BJ (cell line): Measurements from ENCODE around the gene MBD5. TPM values are rescaled to one million over a fixed set of nuclear protein-coding genes. Genes with fewer than 3 reads are reported as not detected.

Experiments
- CTCF ChIA-PET: fragments of 350-600 bp; formaldehyde crosslinking; extraction: SDS; loops from one replicate; lab custom pipeline; 2021; ENCODE audit warnings: antibody characterized with exemption, inconsistent platforms; lab: Yijun Ruan, JAX
- POLR2A ChIA-PET: fragments of 300-600 bp; sonication (Branson Sonifier 250); formaldehyde crosslinking; extraction: SDS; loops from one replicate; lab custom pipeline; 2021; ENCODE audit warnings: antibody characterized with exemption; lab: Charles Lee
- DNase-seq: peaks from one replicate; pipeline ENCODE4 v3.0.0-alpha.2; 2011; ENCODE audit warnings: low read depth
- H3K27me3 ChIP-seq: 2 replicates; pipeline ENCODE4 v1.6.0; 2011; ENCODE audit warnings: low read length; ENCODE audit not compliant: control insufficient read depth, insufficient read depth
- H3K36me3 ChIP-seq: 2 replicates; pipeline ENCODE4 v1.5.1; 2011; ENCODE audit warnings: low read length; ENCODE audit not compliant: control insufficient read depth, insufficient read depth
- H3K4me3 ChIP-seq: 2 replicates; pipeline ENCODE4 v1.5.1; 2011; ENCODE audit warnings: low read depth, mild to moderate bottlenecking, control low read depth, low read length
- polyA plus RNA-seq: library from polyadenylated mRNA; depleted of rRNA; stranded (reverse); fragments of >200 nt; gene quantifications from 2 replicates; pipeline ENCODE4 v1.2.3, GENCODE V29; 2011
- TF ChIP-seq, protein P1 (sequence below): IDR thresholded peaks from 2 replicates; pipeline ENCODE4 v1.5.1; 2011; ENCODE audit warnings: low read depth, mild to moderate bottlenecking, control low read depth, inconsistent platforms, low read length, moderate library complexity; ENCODE audit not compliant: insufficient read depth

MBD5 gene
- polyA plus RNA-seq, 1 experiment = 20.4 TPM

DNA sequence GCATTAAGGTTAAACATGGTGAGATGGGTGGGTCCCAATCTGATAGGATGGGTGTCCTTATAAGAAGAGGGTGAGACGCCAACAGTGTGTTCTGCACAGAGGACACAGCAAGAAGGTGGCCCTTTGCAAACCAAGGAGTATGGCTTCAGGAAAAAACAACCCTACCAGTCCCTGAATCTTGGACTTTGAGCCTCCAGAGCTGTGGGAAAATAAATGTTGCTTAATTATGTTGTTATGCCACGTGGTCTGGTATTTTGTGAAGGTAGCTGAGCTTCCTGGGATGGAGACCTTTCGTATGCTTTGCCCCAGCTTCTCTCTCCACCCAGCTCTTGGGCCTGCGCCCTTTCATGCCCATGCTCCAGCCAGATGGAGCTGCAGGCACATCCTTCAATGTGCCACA is 509.5 kb downstream of the MBD5 start:
- Histone ChIP-seq H3K4me3 (no peak overlapping the region), H3K36me3 (no peaks in the 10 kb centered on the region), H3K27me3 (no peaks in the 10 kb centered on the region; the same call in 1 of the 2 replicates)
- TF ChIP-seq, protein P1, sequence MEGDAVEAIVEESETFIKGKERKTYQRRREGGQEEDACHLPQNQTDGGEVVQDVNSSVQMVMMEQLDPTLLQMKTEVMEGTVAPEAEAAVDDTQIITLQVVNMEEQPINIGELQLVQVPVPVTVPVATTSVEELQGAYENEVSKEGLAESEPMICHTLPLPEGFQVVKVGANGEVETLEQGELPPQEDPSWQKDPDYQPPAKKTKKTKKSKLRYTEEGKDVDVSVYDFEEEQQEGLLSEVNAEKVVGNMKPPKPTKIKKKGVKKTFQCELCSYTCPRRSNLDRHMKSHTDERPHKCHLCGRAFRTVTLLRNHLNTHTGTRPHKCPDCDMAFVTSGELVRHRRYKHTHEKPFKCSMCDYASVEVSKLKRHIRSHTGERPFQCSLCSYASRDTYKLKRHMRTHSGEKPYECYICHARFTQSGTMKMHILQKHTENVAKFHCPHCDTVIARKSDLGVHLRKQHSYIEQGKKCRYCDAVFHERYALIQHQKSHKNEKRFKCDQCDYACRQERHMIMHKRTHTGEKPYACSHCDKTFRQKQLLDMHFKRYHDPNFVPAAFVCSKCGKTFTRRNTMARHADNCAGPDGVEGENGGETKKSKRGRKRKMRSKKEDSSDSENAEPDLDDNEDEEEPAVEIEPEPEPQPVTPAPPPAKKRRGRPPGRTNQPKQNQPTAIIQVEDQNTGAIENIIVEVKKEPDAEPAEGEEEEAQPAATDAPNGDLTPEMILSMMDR = no peak
- POLR2A ChIA-PET = no interaction called here
- no peak for DNase-seq
- CTCF ChIA-PET = no interaction called here

DNA sequence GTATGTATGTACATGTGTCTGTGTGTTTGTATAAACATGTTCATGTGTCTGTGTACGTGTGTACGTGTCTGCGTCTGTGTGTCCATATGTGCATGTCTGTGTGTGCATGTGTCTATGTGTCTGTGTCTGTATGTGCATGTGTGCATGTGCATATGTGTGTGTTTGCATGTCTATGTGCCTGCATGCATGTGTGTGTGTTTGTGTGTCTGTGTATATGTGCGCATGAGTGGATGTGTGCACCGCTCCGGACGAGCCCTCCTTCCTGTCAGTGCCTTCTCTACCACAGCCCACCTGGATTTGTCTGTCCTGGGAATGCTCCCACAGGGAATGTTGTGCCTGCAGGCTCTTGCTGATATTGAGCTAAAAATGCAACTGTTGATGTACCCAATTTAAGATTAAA is 510.3 kb downstream of the MBD5 start:
- CTCF ChIA-PET = no interaction called here
- H3K36me3 ChIP-seq = no peaks in the 10 kb centered on the region
- TF ChIP-seq, protein P1 = no peak
- DNase-seq = no peak
- POLR2A ChIA-PET = no interaction called here
- H3K4me3 ChIP-seq = no peak overlapping the region
- no peaks in the 10 kb centered on the region; the same call in 1 of the 2 replicates for H3K27me3 ChIP-seq

DNA sequence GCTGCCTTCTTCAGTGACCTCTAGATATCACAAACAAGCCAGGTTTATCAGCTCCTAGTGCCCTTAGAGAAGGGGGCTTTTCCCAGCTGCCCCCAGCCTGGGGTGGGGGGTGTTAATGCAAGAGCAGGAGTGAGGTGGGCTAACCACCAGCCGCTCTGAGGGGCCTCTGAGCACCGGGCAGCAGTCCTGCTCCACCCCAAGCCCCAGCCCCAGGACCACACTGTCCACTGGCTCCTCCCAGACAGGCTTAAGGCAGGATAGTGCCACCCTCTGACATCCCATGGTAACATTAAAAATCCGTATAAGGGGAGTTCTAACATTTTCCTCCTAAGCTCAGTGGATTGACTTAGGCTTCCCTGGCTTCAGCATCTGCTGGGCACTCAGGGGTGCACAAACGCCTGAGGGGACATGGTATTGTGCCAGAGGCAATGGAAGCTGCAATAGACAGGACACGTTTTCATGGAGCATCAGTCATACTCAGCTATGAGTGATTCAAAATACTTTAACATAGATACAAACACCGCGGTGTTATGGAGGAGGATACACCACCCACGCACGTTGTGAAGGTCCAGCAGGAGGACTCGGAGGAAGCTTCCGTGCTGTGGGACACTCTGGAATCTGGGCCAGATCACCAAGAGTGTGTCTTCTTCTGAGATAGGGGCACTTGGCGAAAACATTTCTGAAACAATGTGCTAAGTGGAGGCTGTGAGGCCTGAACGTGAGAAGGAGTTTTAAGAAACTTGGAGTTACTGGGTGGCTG is 511.0 kb downstream of the MBD5 start:
- ChIA-PET POLR2A (no interaction called here), CTCF (no interaction called here)
- DNase-seq = no peak
- Histone ChIP-seq H3K4me3 (no peak overlapping the region), H3K36me3 (no peaks in the 10 kb centered on the region), H3K27me3 (no peaks in the 10 kb centered on the region; the same call in 1 of the 2 replicates)
- TF ChIP-seq, protein P1 = no peak

DNA sequence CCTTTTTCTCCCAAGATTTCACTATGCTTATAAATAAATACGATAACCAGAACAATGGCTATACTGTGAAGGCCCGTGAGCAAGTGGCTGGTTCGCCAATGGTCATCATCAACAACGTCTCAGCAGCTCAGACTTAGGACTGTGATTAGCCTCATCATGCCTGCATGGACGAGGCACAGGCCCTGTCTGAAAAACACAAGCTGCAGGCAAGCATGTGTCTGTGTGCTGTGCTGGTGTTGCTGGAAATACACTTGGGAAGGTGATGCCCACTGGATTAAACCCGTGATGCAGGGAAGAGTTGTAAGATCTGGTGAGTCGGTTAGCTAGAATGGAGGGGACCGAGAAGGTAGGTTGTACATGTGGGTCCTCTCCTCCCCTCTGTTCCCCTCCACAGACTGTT is 512.1 kb downstream of the MBD5 start:
- TF ChIP-seq, protein P1 = no peak
- Histone ChIP-seq H3K36me3 (no peaks in the 10 kb centered on the region), H3K4me3 (no peak overlapping the region), H3K27me3 (no peaks in the 10 kb centered on the region; the same call in none of the 2 replicates)
- ChIA-PET POLR2A (no interaction called here), CTCF (no interaction called here)
- no peak for DNase-seq

DNA sequence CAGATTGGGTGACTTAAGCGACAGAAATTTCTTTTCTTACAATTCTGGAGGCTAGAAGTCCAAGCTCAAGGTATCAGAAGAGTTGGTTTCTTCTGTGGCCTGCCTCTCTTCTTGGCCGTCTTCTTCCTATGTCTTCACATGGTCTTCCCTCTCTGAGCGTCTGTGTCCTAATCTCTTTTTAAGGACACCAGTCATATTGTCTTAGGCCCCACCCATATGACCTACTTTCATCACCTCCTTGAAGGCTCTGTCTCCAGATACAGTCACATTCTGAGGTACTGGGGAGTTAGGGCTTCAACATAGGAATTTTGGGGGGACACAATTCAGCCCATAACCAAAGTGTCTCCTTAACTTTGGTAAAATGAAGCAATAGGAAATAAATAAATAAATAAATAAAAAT is 512.8 kb downstream of the MBD5 start:
- POLR2A ChIA-PET = no interaction called here
- DNase-seq = no peak
- Histone ChIP-seq H3K36me3 (no peaks in the 10 kb centered on the region), H3K4me3 (no peak overlapping the region), H3K27me3 (no peaks in the 10 kb centered on the region; the same call in none of the 2 replicates)
- CTCF ChIA-PET = no interaction called here
- TF ChIP-seq, protein P1 = no peak
